ENCODE data around the gene CBX8. TPM values are rescaled to one million over a fixed set of nuclear protein-coding genes. Genes with fewer than 3 reads are reported as not detected.

CBX8 gene
- total and polyA plus RNA-seq, 2 donors (not counting 3 experiments of a cell fraction or from before 2014, with no cell fraction given) = 0.69 to 3.1 TPM

GRCh38 chr17:79808763-79809529, 12.1 kb upstream of the CBX8 start:
- Histone ChIP-seq H3K4me1 (ENCODE audit: control insufficient read depth, extremely low read depth, insufficient read depth, low read length) (peaks cover 5% of the 10 kb centered on the region), H3K9me3 (replicated peaks; ENCODE audit: control insufficient read depth, insufficient read depth, low read length) (no peaks in the 10 kb centered on the region), H3K36me3 (ENCODE audit: control insufficient read depth in 2 of 2, extremely low read depth in 1 of 2, insufficient read depth in 2 of 2, low read length in 2 of 2) (no peaks in the 10 kb centered on the region), H3K9ac (replicated peaks; ENCODE audit: extremely low read depth, insufficient read depth, low read length) (no peak overlapping the region), H3K27ac (ENCODE audit: insufficient read depth, low read depth, low read length) (no peak overlapping the region), H3K4me3 (replicated peaks in 1 of 3; ENCODE audit: insufficient read depth in 1 of 3, low read depth in 1 of 3, low read length in 3 of 3) (no peak overlapping the region), H3K27me3 (ENCODE audit: control insufficient read depth in 2 of 2, insufficient read depth in 2 of 2, low read length in 2 of 2) (peaks cover 75 to 84% of the 10 kb centered on the region in 2 experiments), H4K20me1 (replicated peaks; ENCODE audit: control insufficient read depth, extremely low read depth, insufficient read depth, low read length) (no peaks in the 10 kb centered on the region), H3K9me1 (replicated peaks; ENCODE audit: control insufficient read depth, extremely low read depth, insufficient read depth, low read length) (no peaks in the 10 kb centered on the region), H3K4me2 (ENCODE audit: insufficient read depth, low read length) (no peak overlapping the region), H3K79me2 (ENCODE audit: control insufficient read depth, insufficient read depth, low read length) (no peaks in the 10 kb centered on the region), H2AFZ (ENCODE audit: low read depth, low read length) (no peak overlapping the region)
- dilution Hi-C loops (cut with MboI; ENCODE audit: extremely low pct_ligation_motif_present, low sequenced_read_pairs) = no loop called here
- BruUV-seq (replicated peaks) = no TSS peak
- no peak for DNase-seq (ENCODE audit: low read depth, low spot score)
- POLR2A ChIA-PET = interaction anchor here (0.6 kb wide), 1 partner anchor 12 kb away, joined by 5 read pairs; the partner anchor contains the start of gene CBX8
- intact Hi-C loops (cut with micrococcal nuclease) = no loop called here
- TF ChIP-seq EZH2 (IDR thresholded peaks at IDR 0.05; ENCODE audit: borderline replicate concordance, low read depth, low read length, severe bottlenecking) (peak; percentile 57), CTCF (IDR thresholded peaks at IDR 0.05; ENCODE audit: extremely low read depth in 1 of 2, insufficient read depth in 1 of 2, low read depth in 1 of 2, low read length in 2 of 2) (peak in 1 of 2 donors; percentile 6), MAX (IDR thresholded peaks at IDR 0.05; ENCODE audit: insufficient read depth, insufficient read length) (no peak)
- CTCF ChIA-PET = interaction anchor here (0.7 to 3.3 kb wide), 13 partner anchors 10 to 184 kb away, joined by 3 to 20 read pairs (median 6); partner anchors contain the start of gene CBX8
- FAIRE-seq = no peak
